ENCODE results near the gene S100A16. TPM values are rescaled to one million over a fixed set of nuclear protein-coding genes. Genes with fewer than 3 reads are reported as not detected.

Gene S100A16
- polyA plus RNA-seq, 1 donor, result 134 TPM

DNA sequence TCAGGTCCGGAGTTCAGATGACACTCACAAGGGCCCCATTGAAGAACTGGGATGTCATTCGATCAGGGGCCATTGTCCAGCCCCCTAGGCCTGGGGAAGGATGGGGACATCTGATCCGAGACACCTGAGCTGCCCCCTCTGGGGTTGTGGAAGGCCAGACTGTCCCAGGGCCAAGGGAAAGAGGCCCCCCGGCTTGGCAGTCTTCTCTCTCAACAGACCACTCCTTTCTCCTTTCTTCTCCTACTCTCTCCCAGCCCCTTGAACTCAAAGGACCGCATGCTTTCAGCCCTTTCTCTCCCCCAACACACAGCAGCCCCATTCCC, 16.4 kb upstream of the S100A16 start:
- H3K27ac ChIP-seq (ENCODE audit: low read length), result no peak overlapping the region
- no peaks in the 10 kb centered on the region for H3K27me3 ChIP-seq (ENCODE audit: control insufficient read depth, insufficient read depth, low read length)
- no peak for DNase-seq
- WGBS (ENCODE audit: insufficient coverage, low lambda C conversion rate), result no CpG with 5 or more reads among the region's 5 CpGs
- no peaks in the 10 kb centered on the region for H3K9me3 ChIP-seq (ENCODE audit: control insufficient read depth, low read depth, low read length)
- no peak overlapping the region for H3K4me3 ChIP-seq (ENCODE audit: low read length)
- H3K36me3 ChIP-seq (ENCODE audit: control insufficient read depth, insufficient read depth, low read length), result peaks cover 6% of the 10 kb centered on the region
- peaks cover 54% of the 10 kb centered on the region for H3K4me1 ChIP-seq (ENCODE audit: control insufficient read depth, insufficient read depth, low read length)

DNA sequence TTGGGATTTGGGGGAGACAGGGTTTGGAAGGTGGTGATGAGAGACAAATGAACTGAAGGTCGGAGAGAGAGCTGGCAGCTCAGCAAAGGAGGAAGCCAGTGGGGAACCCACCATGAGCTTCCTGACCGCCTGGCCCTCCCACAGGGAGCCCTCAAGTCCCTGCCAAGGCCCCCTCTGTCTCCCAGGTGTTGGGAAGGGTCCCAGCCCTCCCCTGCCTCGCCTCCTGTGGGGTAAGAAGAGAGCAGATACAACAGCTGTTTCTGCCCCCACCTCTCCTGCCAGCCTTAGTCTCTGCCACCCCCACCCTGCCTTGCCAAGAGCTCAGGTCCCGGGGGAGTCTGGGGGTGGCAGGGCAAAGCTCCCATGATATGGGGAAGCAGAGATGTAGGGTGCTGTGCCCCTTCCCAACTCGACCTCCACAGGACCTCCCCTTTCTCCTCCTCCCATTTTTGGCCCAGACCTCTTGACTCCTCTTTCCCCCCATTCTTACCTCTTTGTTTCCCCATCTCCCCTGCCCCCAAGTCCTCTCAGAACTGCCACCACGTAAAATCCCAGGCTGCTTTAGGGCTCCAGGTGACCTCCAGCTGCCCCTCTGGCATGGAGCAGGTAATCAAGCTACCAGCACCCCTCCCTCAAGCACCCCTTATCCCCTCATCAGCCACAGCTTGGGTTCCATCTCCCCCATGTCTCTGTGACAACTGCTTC, 15.9 kb upstream of the S100A16 start:
- Histone ChIP-seq H3K27ac (ENCODE audit: low read length) (no peak overlapping the region), H3K36me3 (ENCODE audit: control insufficient read depth, insufficient read depth, low read length) (peaks cover 9% of the 10 kb centered on the region), H3K27me3 (ENCODE audit: control insufficient read depth, insufficient read depth, low read length) (no peaks in the 10 kb centered on the region), H3K4me1 (ENCODE audit: control insufficient read depth, insufficient read depth, low read length) (peaks cover 54% of the 10 kb centered on the region), H3K9me3 (ENCODE audit: control insufficient read depth, low read depth, low read length) (no peaks in the 10 kb centered on the region), H3K4me3 (ENCODE audit: low read length) (no peak overlapping the region)
- DNase-seq, result no peak
- WGBS (ENCODE audit: insufficient coverage, low lambda C conversion rate), result 100% methylated on average over 1 of the region's 6 CpGs

DNA sequence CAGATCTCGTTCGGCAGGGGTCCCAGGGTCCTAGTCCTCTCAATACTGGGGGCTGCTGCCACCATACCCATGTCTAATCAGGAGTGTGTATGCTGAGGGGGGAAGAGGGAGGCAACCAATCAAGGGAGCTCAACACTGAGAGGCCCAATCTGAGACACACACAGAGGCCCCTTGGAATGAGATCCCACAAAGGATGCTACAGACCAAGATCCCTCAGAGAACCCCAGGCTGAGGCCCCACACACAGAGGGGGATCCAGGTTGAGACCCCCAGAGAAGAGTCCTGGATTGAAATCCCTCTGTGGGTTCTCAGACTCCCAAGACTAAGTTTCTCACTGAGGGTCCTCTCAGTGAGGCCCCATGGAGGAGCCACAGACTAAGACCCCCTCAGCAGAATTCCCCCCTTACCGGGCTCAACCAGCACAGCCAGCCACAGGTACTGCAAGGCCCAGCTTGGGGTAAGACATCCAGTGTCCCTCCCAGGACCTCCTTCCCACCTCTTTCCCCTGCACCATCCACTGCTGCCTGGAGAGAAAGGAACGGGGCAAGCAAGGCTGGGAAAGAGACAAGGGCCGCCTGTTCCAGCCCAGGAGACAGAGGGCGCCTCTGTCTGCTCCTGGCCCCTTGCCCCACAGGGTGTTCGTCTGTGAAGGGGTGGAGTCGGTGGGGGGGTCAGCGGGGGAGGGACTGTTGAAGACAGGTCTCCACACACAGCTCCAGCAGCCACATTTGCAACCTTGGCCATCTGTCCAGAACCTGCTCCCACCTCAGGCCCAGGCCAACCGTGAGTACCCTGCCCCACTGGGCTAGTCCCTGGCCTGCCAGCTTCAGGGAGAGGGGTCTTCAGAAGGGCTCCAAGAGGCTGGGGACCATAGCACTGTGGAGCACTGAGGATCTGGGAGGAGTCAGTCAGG, 15.0 kb upstream of the S100A16 start, which contains the start of gene S100A1:
TSS of gene S100A1 (plus strand) at position 720 of the 912 bp plus-strand sequence. CDS start 2,088 bp downstream, outside the sequence.
- peak within 1 kb of the TSS; percentile 62 for H3K4me3 ChIP-seq (ENCODE audit: low read length)
- peaks cover 48% of the 10 kb centered on the region for H3K4me1 ChIP-seq (ENCODE audit: control insufficient read depth, insufficient read depth, low read length)
- H3K27me3 ChIP-seq (ENCODE audit: control insufficient read depth, insufficient read depth, low read length), result no peaks in the 10 kb centered on the region
- H3K9me3 ChIP-seq (ENCODE audit: control insufficient read depth, low read depth, low read length), result no peaks in the 10 kb centered on the region
- DNase-seq, result no peak
- peak within 1 kb of the TSS; percentile 63 for H3K27ac ChIP-seq (ENCODE audit: low read length)
- peaks cover 14% of the 10 kb centered on the region for H3K36me3 ChIP-seq (ENCODE audit: control insufficient read depth, insufficient read depth, low read length)
- WGBS (ENCODE audit: insufficient coverage, low lambda C conversion rate), result no CpG with 5 or more reads among the region's 10 CpGs

DNA sequence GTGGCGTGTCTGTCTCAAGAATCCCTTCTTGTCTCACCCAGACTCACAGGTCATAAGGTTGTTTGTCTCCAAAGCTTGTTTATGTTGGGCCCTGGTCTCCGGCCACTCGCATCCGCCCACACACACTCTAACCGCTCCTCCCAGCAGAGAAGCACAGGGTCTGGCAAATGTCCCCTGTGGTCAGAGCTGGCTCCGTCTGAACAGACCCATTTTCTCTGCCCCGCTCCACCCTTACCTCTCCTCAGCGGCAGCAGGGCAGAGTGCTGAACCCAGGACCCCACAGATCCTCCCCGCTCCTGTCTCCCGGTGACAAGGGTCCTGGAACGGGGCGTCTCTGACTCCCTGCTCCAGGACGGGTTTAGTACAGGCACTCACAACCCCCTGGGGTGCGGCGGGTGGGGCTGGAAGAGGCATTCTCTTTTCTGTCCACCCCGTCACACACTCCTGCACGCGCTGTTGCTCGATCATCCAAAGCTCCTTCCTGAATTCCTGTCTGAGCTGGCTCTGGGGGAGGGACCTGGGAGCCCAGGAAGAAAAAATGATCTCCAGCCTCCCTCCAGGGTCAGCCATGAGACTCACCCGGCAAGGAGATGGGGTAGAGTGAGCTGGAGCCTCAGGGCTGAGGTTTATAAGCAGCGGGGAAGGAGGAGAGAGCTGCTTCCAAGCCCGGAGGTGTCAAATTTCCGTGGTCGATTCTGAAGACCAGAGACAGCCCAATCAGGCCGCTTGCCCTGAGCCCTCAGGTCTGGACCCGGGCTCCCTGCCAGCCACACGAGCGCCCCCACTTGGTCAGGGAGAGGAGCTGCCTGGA, 14.2 kb upstream of the S100A16 start, which contains the start of gene S100A13:
TSS of gene S100A13 (minus strand) at position 602 of the 811 bp plus-strand sequence. CDS start 1,033 bp downstream, outside the sequence.
- peak; percentile 74 to 86 for DNase-seq
- Histone ChIP-seq H3K4me3 (ENCODE audit: low read length) (peak within 1 kb of the TSS; percentile 62), H3K27ac (ENCODE audit: low read length) (peak within 1 kb of the TSS; percentile 63), H3K36me3 (ENCODE audit: control insufficient read depth, insufficient read depth, low read length) (peaks cover 16% of the 10 kb centered on the region), H3K4me1 (ENCODE audit: control insufficient read depth, insufficient read depth, low read length) (peaks cover 46% of the 10 kb centered on the region), H3K27me3 (ENCODE audit: control insufficient read depth, insufficient read depth, low read length) (no peaks in the 10 kb centered on the region), H3K9me3 (ENCODE audit: control insufficient read depth, low read depth, low read length) (no peaks in the 10 kb centered on the region)
- WGBS (ENCODE audit: insufficient coverage, low lambda C conversion rate), result no CpG with 5 or more reads among the region's 28 CpGs

DNA sequence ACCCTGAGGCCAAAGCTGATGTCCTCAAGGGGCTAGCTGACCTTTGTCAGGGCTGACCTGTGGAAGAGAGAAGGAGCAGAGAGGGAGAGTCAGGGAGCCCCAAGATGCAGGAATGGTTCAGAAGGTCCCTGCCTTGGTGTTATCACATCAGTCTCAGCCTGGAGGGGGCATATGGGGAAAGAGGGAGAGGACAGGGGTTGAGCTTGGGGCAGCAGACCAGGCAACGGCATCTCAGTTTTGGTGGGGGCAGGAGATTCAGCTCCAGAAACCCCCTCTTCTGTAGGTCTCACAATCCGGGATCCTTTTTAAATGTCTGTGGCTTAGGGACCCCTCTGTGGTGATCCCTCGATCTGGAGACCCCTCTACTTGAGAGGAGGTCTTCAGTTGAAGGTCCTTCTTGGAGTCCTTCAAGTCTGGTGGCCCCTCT, 13.6 kb upstream of the S100A16 start:
- DNase-seq, result no peak
- no peaks in the 10 kb centered on the region for H3K27me3 ChIP-seq (ENCODE audit: control insufficient read depth, insufficient read depth, low read length)

DNA sequence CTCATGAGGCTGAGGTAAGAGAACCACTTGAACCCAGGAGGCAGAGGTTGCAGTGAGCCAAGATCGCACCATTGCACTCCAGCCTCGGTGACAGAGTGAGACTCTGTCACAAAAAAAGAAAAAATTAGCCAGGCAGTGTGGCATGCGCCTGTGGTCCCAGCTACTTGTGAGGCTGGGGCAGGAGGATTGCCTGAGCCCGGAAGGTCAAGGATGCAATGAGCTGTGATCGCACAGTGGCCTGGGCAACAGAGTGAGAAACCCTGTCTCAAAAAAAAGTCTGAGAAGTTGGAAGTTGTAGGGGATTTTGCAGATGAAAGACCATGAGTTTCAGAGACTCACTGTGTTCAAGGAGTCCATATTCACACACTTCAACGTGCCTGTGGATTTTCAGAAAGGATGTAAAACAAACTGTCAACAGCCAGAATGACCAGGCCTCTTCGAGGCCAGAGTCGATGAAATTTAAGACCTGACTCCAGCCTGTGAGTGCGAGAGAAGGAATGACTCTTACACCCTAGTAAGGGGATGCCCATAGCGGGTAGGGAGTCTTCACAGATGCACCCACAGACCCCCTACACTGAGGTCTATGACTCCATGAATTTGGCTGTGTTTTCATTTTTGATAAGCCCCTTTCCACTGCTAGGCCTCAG, 12.2 kb upstream of the S100A16 start:
- Histone ChIP-seq H3K4me3 (ENCODE audit: low read length) (no peak overlapping the region), H3K4me1 (ENCODE audit: control insufficient read depth, insufficient read depth, low read length) (peaks cover 27% of the 10 kb centered on the region), H3K9me3 (ENCODE audit: control insufficient read depth, low read depth, low read length) (no peaks in the 10 kb centered on the region), H3K27me3 (ENCODE audit: control insufficient read depth, insufficient read depth, low read length) (no peaks in the 10 kb centered on the region), H3K27ac (ENCODE audit: low read length) (no peak overlapping the region), H3K36me3 (ENCODE audit: control insufficient read depth, insufficient read depth, low read length) (peaks cover 16% of the 10 kb centered on the region)
- WGBS (ENCODE audit: insufficient coverage, low lambda C conversion rate), result no CpG with 5 or more reads among the region's 10 CpGs
- DNase-seq, result no peak

More for the DNA sequence above, 13.6 kb upstream of the S100A16 start:
- peak overlapping the region; percentile 62 for H3K4me3 ChIP-seq (ENCODE audit: low read length)
- no peaks in the 10 kb centered on the region for H3K9me3 ChIP-seq (ENCODE audit: control insufficient read depth, low read depth, low read length)
- peak overlapping the region; percentile 63 for H3K27ac ChIP-seq (ENCODE audit: low read length)
- H3K36me3 ChIP-seq (ENCODE audit: control insufficient read depth, insufficient read depth, low read length), result peaks cover 16% of the 10 kb centered on the region
- WGBS (ENCODE audit: insufficient coverage, low lambda C conversion rate), result no CpG with 5 or more reads among the region's 3 CpGs
- H3K4me1 ChIP-seq (ENCODE audit: control insufficient read depth, insufficient read depth, low read length), result peaks cover 40% of the 10 kb centered on the region

DNA sequence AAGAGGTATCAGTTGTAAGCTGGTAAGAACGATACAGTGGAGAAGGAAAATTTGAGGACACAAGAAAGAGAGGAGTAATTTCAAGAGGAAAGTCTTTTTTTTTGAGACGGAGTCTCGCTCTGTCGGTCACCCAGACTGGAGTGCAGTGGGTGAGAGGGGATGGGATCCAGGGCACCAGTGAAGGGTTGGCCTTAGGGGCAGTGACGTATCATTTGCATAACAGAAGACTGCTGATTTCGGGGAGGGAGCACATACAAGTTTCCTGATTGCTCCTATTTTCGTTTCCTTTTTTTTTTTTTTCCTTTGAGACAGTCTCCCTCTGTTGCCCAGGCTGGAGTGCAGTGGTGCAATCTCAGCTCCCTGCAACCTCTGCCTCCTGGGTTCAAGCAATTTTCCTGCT, 10.2 kb upstream of the S100A16 start:
- no peak overlapping the region for H3K27ac ChIP-seq (ENCODE audit: low read length)
- H3K4me1 ChIP-seq (ENCODE audit: control insufficient read depth, insufficient read depth, low read length), result peaks cover 17% of the 10 kb centered on the region
- 86% methylated on average over 5 of the region's 7 CpGs for WGBS (ENCODE audit: insufficient coverage, low lambda C conversion rate)

DNA sequence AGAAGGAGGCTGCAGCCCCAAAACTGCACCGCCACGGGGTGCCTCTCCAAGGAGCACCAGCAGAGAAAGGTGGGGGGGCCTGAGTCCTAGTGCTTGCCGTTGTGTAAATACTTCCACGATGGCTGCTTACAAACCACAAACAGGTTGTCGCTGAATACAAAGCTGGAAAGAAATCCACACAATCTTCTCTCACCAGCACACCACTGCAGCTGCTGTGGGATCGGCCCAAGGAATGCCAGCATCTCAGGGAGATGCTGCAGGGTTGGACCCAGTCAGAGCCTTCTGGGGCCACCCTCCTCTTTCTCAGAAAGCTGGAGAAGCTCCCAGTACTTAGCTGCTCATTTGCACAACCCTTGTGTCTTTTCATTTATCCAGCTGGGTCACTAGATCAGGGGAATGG, 6.2 kb upstream of the S100A16 start:
- no peak overlapping the region for H3K27ac ChIP-seq (ENCODE audit: low read length)
- no peak overlapping the region for H3K4me3 ChIP-seq (ENCODE audit: low read length)
- no peak for DNase-seq
- peaks cover 13% of the 10 kb centered on the region for H3K36me3 ChIP-seq (ENCODE audit: control insufficient read depth, insufficient read depth, low read length)
- H3K4me1 ChIP-seq (ENCODE audit: control insufficient read depth, insufficient read depth, low read length), result peaks cover 31% of the 10 kb centered on the region
- no peaks in the 10 kb centered on the region for H3K9me3 ChIP-seq (ENCODE audit: control insufficient read depth, low read depth, low read length)
- WGBS (ENCODE audit: insufficient coverage, low lambda C conversion rate), result no CpG with 5 or more reads among the region's 6 CpGs
- H3K27me3 ChIP-seq (ENCODE audit: control insufficient read depth, insufficient read depth, low read length), result no peaks in the 10 kb centered on the region

More for the DNA sequence above, 10.2 kb upstream of the S100A16 start:
- no peak for DNase-seq
- no peaks in the 10 kb centered on the region for H3K9me3 ChIP-seq (ENCODE audit: control insufficient read depth, low read depth, low read length)
- no peak overlapping the region for H3K4me3 ChIP-seq (ENCODE audit: low read length)
- peaks cover 20% of the 10 kb centered on the region for H3K36me3 ChIP-seq (ENCODE audit: control insufficient read depth, insufficient read depth, low read length)
- H3K27me3 ChIP-seq (ENCODE audit: control insufficient read depth, insufficient read depth, low read length), result no peaks in the 10 kb centered on the region

DNA sequence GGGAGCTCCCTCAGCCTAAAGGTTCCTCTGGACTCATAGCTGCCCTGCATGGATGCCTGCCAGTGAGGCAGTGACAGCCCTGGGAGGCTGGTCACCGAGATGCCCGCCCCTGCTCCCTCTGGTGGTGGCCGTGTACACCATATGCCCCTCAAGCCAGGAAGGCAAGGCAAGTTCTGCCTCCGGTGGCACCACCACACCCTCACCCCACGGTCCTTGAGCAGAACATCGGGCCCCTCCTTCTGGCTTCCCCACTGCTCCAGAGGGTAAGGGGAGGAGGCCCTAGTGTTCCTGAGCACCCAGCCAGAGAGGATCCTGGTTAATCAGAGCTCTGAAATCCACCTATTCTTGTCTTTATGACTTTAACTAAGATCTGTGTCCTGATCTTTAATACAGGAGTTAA, 4.7 kb upstream of the S100A16 start:
- DNase-seq, result peak; percentile 58 to 68
- H3K4me1 ChIP-seq (ENCODE audit: control insufficient read depth, insufficient read depth, low read length), result peaks cover 41% of the 10 kb centered on the region
- H3K4me3 ChIP-seq (ENCODE audit: low read length), result no peak overlapping the region
- peaks cover 4% of the 10 kb centered on the region for H3K36me3 ChIP-seq (ENCODE audit: control insufficient read depth, insufficient read depth, low read length)
- no peaks in the 10 kb centered on the region for H3K9me3 ChIP-seq (ENCODE audit: control insufficient read depth, low read depth, low read length)
- H3K27ac ChIP-seq (ENCODE audit: low read length), result peak overlapping the region; percentile 94
- H3K27me3 ChIP-seq (ENCODE audit: control insufficient read depth, insufficient read depth, low read length), result no peaks in the 10 kb centered on the region
- no CpG with 5 or more reads among the region's 6 CpGs for WGBS (ENCODE audit: insufficient coverage, low lambda C conversion rate)

All from large intestine (tissue), 3 donors.